Upper lobe of right lung (tissue), 1 donor: ENCODE results near the gene AQP5. TPM values are rescaled to one million over a fixed set of nuclear protein-coding genes. Genes with fewer than 3 reads are reported as not detected.

Experiments
- ATAC-seq: fragments of 200-7000 bp; cut with Tn5 transposase; one replicate; pipeline ENCODE4 v1.9.1; 2020; ENCODE audit warnings: mild to moderate bottlenecking, moderate library complexity
- DNase-seq: peaks from one replicate; pipeline ENCODE4 v3.0.0-alpha.2; 2020
- H3K27ac ChIP-seq: fragments of 200-600 bp; one replicate; pipeline ENCODE4 v1.8.0; 2022
- H3K27me3 ChIP-seq: fragments of 200-600 bp; one replicate; pipeline ENCODE4 v1.8.0; 2022; ENCODE audit warnings: mild to moderate bottlenecking
- H3K36me3 ChIP-seq: fragments of 200-600 bp; one replicate; pipeline ENCODE4 v1.8.0; 2022
- H3K4me1 ChIP-seq: fragments of 200-600 bp; one replicate; pipeline ENCODE4 v1.8.0; 2022
- H3K4me3 ChIP-seq: fragments of 200-600 bp; one replicate; pipeline ENCODE4 v1.8.0; 2022; ENCODE audit warnings: mild to moderate bottlenecking
- H3K9me3 ChIP-seq: fragments of 200-600 bp; one replicate; pipeline ENCODE4 v1.8.0; 2022
- intact Hi-C: fragments of 100-400 bp; cut with DNase I; formaldehyde crosslinking; loops from one replicate; pipeline ENCODE4 v1.11.0; 2022
- total RNA-seq: library from RNA; stranded (reverse); fragmentation: NEBNext Ultra II Directional; extraction: Animal tissue kit (Norgen Biotek cat#: 25700); gene quantifications from one replicate; pipeline ENCODE4 v1.2.1, GENCODE V29; 2021
- TF ChIP-seq, protein P1 (sequence below): fragments of 200-600 bp; IDR thresholded peaks from one replicate; pipeline ENCODE4 v1.8.0; 2022; ENCODE audit warnings: antibody characterized with exemption
- donor health status: DM: no; HTN: yes; CAD: no; lungs with severe emphysema.

The AQP5 gene
- total RNA-seq, 1 donor from 2014 or later = 14.3 TPM

DNA sequence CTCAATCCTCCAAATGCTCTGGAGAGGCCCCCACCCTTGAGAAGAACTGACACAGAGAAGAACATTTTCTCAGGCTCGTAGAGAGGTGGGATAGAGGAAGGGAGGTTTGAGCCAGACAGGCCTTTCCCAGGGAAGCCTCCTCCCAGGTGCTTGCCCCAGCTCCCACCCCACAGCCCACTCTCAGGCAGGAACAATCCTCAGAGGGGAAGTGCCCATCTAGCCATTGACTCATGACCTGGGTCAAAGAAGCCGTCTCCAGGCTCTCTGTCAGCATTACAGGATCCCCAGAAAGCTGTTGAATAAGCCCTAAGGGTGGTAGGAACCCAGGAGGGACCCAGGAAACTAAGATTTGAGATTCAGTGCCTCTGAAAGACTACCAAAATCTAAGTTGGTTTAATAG is 14.9 kb downstream of the AQP5 start:
- Histone ChIP-seq H3K27me3 (no peaks in the 10 kb centered on the region), H3K4me1 (no peaks in the 10 kb centered on the region), H3K27ac (no peak overlapping the region), H3K9me3 (no peaks in the 10 kb centered on the region), H3K4me3 (no peak overlapping the region), H3K36me3 (no peaks in the 10 kb centered on the region)
- peak; percentile 49 for DNase-seq
- intact Hi-C loops = no loop called here
- no peak for ATAC-seq
- TF ChIP-seq, protein P1, sequence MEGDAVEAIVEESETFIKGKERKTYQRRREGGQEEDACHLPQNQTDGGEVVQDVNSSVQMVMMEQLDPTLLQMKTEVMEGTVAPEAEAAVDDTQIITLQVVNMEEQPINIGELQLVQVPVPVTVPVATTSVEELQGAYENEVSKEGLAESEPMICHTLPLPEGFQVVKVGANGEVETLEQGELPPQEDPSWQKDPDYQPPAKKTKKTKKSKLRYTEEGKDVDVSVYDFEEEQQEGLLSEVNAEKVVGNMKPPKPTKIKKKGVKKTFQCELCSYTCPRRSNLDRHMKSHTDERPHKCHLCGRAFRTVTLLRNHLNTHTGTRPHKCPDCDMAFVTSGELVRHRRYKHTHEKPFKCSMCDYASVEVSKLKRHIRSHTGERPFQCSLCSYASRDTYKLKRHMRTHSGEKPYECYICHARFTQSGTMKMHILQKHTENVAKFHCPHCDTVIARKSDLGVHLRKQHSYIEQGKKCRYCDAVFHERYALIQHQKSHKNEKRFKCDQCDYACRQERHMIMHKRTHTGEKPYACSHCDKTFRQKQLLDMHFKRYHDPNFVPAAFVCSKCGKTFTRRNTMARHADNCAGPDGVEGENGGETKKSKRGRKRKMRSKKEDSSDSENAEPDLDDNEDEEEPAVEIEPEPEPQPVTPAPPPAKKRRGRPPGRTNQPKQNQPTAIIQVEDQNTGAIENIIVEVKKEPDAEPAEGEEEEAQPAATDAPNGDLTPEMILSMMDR = no peak

DNA sequence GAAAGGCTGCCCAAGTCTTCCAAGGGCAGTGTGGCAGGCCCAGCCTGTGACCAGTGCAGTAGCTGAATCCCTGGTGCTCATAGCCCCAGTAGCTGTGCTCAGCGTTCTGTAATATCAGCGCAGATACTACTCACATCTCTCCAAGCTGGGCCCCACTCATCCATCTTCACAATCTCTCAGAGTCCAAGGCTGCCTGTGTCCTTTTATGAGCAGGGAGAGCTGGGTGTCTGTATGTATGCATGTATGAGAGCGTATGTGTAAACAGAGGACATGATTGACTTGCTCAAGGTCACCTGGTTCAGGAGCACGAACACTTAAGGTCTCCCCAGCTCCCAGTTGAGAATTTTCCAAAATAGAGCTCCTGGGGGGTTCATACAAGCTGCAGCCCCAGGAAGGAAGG is 16.5 kb downstream of the AQP5 start:
- Histone ChIP-seq H3K27ac (no peak overlapping the region), H3K4me3 (no peak overlapping the region), H3K4me1 (no peaks in the 10 kb centered on the region), H3K9me3 (no peaks in the 10 kb centered on the region), H3K27me3 (no peaks in the 10 kb centered on the region), H3K36me3 (no peaks in the 10 kb centered on the region)
- DNase-seq = no peak
- TF ChIP-seq, protein P1 = no peak
- intact Hi-C loops = no loop called here
- ATAC-seq = no peak

DNA sequence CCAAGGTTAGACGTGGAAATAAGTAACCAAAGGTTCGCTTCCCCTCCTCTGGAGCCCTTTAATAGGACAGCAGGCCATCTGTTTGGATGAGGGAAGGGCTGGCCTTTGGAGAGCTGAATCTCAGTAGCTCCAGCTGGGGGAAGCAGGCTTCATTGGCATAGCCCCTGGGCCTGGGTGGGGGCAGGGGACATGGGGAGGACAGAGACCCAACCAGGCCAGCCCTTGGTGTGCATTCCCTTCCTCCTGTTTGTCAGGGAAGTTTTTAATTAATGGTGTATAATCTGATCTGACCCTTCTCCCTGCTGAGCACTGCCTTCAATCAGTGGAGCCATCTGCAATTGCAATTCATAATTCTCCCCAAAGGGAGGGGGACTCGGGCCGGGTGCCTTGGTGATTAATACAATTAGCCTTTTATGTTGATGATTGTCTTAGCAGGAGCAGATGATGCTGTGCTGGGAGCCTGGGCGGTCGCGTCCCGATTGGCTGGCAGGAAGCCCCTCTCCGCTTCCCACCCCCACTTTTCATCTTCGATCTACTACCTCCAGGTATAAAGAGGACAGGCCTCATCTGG is 17.4 kb downstream of the AQP5 start:
- TF ChIP-seq, protein P1 = no peak
- Histone ChIP-seq H3K36me3 (no peaks in the 10 kb centered on the region), H3K4me1 (peaks cover 7% of the 10 kb centered on the region), H3K27me3 (no peaks in the 10 kb centered on the region), H3K9me3 (no peaks in the 10 kb centered on the region), H3K4me3 (no peak overlapping the region), H3K27ac (no peak overlapping the region)
- DNase-seq (no peak), ATAC-seq (no peak)
- intact Hi-C loops = no loop called here

DNA sequence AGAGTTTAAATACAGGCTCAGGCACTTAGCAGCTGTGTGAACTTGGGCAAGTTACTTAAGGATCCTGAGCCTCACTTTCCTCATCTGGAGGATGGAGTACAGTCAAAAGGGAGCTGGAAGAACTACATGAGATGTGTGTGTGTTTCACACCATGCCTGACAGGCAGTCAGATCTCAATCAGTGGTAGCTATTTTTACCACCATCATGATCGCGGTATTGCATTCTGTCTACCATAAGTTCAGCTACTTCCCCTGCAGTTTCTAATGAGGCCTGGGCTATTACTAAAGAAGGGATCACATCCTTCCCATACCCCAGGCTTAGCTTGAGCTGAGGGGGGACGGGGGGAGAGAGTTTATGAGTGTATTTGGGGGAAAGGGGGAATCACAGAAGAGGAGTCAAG is 18.1 kb downstream of the AQP5 start:
- no peak overlapping the region for H3K27ac ChIP-seq
- no peak for DNase-seq
- H3K4me3 ChIP-seq = no peak overlapping the region
- H3K27me3 ChIP-seq = no peaks in the 10 kb centered on the region
- no peaks in the 10 kb centered on the region for H3K9me3 ChIP-seq
- TF ChIP-seq, protein P1 = no peak
- peaks cover 11% of the 10 kb centered on the region for H3K4me1 ChIP-seq
- no peak for ATAC-seq
- intact Hi-C loops = no loop called here
- no peaks in the 10 kb centered on the region for H3K36me3 ChIP-seq

DNA sequence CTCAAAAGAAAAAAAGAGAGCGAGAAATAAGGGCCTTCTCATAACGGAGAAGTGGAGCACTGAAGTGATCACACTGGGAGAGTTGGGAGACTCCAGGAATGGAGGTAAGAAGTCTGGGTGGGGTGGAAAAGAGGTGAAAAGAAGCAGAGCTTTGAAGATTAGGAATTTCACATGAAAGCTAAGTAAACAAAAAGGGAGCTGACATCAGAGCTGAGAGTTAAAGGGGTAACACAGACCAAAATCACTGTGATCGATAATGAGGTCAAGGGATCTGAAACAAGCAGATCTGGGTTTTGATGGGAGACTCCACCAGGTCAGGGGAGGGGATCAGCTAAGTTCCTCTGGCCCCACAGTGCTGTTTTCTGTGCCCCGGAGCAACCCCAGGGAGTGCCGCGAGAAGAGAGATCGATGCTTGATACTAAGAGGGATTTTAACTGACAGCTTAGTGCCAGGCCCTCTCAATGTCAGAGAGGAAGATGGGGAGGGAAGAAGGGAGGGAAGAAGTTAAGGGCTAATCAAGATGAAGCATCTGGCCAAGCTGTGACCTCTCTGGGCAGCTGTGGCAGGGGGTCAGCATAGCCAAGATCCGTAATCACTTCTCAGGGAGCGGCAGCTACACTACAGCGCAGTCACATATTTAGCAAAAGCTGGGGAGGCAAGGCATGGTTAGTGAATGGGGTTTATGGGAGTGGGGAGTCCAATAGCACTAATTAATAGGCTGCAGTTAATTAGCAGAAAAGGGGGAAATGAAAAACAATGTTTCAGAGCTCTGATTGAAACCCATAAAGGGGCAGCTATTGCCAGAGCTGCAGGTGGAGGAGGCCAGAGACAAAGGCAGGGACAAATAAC is 19.1 kb downstream of the AQP5 start:
- intact Hi-C loops = no loop called here

More for the DNA sequence above, 19.1 kb downstream of the AQP5 start:
- TF ChIP-seq, protein P1 = no peak
- ATAC-seq (no peak), DNase-seq (no peak)
- Histone ChIP-seq H3K27me3 (no peaks in the 10 kb centered on the region), H3K4me1 (peaks cover 11% of the 10 kb centered on the region), H3K9me3 (no peaks in the 10 kb centered on the region), H3K36me3 (no peaks in the 10 kb centered on the region), H3K4me3 (no peak overlapping the region), H3K27ac (no peak overlapping the region)
